NCI-H1105 (cell line): ENCODE data around the gene FOXA2.
"Not testable (repeated sequence)": the region's sequence is repeated elsewhere in the genome, so short reads cannot be mapped to it uniquely, and the experiment has no call there.

Experiments
- DNase-seq: peaks from one replicate; lab custom pipeline; 2025; lab: John Stamatoyannopoulos, UW

The FOXA2 gene

DNA sequence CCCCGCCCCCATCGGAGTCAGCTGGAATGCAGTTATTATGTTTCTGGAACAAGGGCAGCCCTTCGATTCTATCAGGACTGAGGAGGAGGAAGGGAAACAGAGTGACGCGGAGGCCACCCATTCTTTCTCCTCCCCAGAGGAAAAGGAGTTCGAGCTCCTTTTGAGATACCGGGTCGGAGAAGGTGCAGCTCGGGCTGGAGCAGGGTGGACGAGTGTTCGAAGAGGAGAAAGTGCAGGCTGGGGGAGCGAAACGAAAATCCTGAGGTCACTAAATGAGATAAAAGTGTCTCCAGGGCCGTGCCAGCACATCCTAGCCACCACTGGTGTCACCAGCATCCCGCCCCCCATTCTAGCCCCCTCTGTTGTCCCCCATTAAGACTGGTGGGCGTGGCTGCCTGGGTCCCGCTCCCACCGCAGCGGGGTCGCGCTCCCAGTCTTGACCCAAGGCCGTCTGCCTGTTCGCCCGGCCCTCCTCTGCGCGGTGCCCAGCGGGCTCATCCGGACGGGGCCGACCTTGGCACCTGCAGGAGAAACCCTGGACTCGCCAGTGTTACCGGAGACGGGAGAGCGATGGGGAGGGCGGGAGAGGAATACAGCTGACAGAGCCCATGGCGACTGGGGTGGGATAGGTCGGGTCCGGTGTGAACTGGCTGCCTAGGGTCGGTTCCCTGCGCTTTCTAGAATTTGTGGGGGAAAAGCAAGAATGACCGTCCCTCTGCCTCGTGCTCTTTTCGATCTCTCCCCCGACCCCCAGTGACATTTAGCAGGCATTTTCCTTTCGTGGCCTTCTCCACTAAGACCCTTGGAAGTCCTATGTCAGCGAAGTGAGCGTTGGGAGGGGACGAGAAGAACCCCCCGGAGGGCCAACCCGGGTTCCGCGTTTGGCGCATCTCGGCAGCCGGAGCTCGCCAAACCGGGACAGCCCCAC is 16.2 kb downstream of the FOXA2 start:
- no peak for DNase-seq

DNA sequence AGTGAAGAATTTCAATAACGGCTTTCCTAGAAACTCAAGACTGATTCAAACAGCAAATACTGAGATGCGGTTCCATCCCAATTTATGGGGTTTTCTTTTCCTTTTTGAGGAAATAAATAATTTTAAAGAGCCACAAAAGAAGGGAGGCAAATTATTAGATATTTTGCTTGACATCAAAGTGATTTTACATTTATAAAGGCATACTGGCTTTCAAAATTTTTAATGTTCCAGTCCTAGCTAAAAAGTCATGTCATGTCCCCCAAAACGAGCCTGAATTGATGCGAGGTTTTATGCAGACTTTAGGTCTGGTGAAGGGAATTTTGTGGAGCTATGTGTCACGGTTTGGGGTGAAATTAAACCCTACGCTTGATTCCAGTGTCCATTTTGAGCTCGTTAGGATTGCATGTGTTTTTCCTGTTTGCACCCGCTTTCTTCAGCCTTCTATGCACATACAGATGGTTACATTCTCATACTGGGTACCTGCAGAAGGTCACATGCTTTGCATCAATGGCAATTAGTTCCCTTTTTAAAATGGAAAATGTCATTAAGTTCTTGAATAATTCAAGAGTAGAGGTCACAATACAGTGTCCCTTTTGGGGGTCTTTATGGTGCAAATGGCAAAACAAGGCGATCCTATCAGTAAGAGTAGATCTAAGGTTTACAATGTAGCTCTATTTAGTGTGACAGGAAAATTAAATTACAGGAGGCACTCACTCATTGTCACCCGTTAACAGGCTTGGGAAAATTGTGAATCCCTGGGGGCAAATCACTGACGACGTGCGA is 17.3 kb downstream of the FOXA2 start:
- no peak for DNase-seq

DNA sequence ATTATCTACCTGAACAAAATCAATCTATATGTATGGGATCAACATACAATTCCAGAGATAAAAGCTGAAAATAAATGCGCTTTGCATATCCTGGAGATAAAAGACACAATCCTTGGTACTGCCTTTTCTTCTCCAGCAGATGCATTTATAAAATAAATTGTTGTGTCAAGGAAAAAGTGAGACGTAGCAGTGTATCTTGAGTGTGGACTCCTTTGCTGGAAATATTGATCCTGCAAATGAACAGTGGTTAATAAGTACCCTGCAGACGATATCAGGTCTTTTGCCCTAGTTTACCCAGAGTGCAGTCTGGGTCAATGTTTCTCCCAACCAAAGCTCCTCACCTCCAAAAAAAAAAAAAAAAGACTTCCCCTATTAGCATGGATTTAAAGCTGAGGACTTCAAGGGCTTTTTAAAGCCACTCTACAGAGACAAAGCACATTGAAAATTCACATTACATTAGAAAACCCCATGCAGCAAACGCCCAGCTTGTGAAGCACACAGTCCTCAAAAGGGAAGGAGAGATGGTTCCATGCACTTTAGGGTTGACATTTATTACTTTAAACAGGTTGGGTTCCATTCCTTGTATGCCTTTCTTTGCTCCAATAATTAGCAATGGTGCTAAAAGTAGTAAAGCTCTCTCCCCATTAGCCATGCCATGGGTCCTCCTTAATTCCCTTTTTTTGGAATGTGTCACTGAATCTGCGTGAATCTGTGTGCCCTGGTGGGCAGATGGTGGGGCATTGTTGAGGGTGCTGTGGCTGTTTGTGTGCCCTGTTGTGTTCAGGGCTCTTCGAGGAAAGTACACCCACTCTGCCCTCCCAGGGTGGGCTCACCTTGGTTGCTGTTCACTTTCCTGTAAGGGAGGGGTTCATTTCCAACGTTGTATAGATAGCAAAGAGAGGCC is 21.1 kb downstream of the FOXA2 start:
- no peak for DNase-seq

DNA sequence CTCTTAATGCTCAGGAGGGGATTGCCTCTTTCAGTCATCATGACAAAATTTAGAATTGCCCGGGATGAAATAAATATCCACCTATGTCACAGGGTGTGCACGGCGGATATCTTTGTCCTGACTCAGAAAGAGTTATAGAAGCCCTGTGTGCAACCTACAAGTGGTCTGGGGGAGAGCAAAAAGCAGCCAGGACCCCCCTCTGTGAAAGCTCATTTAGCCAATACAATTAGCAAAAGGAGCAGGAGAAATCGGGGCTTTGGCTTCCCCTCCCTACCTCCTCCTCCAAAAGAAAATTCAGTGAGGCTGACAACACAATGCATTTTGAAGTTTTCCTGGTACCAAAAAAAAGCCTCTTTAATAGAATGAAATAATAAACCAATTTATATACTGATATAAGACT is 21.8 kb downstream of the FOXA2 start:
- DNase-seq = no peak

DNA sequence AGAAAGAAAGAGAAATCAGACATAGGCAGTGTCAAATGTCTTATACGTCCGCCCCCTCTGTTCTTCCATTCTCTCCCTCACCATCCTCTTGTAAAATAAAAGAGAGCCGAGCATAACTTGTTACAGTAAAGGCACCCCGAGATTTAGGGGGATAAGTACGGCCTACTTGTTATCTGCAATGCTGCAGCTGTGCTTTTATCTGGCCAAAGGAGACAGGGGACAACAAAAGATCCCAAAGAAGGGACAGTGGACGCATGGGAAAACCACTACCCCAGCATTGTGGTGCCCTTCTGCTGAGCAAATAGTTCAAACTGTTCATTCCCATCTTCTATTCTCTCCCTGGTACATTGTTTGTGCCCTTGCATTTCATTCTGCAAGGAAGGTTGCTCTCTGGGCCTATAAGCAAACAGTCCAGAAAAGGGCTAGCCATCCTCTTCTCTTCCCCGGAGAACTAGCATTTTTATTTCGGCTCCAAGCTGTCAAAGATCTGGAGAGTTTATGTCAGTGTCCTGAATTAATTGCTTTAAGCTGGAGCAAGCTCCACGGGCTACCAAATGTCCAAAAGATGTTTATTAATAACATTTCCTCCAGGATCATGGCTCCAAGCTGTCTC is 22.3 kb downstream of the FOXA2 start:
- no peak for DNase-seq

DNA sequence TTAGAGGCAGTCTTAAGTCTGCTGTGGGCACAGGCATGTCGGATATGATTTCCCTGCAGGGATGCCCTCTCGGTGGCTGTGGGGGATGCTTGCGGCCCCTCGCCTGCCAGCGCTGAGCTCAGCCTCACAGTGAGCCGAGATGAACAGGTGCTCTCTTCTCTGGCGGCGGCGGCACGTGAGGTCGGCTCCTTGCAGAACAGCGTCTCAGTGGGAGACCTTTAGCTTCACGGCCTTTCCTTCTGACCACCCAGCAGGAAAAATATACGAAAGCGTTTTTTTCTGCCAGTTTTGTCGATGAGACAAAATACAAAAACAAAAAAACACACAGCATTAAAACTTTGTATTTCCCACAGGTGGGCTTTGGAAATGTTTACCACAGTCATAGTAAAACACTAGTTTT is 23.6 kb downstream of the FOXA2 start:
- DNase-seq = no peak

DNA sequence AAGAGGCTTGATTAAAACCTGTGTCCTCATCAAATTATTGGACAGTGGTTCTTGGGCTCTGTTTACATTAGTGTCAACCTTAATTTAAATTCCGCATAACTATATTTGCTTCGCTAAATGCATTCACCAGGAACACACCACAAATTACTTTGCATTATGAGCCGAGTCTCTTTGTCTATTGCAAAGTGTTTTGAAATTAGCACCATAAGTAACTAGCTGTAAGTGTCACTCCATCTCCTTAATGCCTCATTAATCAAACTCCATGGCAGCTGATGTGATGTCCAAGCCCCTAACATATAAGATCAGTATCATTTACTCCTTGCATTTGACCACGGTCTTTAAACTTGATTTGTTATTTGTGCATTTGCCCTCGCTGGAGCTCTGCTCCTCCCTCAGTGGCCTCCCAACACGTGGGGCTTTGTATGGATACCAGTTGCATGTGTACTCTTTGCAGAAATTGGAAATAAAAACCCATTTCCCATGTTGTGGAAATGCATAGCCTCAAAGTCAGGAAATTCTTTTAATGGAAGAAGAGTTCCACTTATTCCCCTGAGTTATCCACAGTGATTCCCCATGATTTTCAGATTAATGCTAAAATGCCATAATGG is 24.6 kb downstream of the FOXA2 start:
- DNase-seq = no peak

DNA sequence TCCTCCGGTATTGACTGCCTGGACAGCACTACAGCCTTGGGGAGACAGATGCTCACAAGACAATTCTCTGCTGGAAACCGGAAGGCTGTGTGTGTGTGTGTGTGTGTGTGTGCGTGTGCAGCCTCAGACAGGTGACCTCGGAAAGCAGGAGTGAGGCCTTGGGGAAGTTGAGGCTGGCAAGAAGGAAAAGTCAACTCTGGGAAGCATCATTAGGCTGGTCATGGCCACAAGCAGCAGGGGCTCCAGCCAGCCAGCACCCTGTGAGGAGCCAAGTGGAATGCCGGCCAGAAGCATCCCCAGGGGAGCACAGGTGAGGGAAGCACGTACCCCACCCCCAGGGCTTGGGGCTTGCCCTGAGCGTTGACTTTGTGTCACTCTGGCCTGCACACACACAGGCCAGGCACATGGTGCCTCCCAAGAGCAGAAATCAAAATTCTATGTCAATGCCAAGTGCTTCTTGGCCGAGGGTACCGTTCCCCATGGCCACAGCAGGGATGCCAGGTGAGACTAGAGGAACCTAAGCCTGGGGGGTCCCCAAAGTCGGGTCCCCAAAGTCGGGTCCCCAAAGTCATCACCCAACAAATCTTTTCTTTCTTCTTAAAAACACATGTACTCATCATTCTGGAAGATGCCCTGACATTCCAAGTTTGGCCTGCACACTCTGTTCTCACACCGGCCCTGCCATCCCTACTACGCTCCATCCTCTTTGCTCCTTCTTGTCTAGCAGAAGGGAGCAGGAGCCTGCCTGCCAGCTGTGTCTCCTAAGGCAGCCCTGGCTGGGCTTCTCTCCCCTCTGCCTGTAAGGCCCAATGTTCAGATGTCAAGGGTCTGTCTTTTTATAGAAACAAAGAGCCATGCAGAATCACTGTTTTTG is 26.7 kb downstream of the FOXA2 start:
- DNase-seq = no peak

DNA sequence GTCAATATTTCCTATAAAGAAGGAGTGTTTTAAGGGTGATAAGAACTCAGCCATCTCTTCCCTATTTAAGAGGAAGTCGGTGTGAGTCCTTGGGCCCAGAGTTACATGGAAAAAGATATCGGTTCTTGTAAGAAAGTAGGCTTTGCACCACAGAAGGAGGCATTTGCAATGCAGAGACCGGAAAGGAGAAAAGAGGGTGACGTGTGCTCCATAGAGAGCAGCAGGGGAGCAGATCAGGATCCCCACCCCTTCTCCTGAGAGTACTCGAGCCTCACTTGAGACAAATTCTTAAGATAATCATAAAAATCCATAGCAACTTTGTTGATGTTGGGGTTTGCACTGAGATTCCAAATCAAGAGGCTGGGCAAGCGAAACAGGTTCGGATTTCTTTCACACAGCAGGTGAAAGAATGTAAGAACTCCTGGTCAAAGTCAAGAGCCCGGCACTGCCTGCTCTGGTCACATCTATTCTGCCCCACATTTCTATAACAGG is 27.8 kb downstream of the FOXA2 start:
- no peak for DNase-seq

DNA sequence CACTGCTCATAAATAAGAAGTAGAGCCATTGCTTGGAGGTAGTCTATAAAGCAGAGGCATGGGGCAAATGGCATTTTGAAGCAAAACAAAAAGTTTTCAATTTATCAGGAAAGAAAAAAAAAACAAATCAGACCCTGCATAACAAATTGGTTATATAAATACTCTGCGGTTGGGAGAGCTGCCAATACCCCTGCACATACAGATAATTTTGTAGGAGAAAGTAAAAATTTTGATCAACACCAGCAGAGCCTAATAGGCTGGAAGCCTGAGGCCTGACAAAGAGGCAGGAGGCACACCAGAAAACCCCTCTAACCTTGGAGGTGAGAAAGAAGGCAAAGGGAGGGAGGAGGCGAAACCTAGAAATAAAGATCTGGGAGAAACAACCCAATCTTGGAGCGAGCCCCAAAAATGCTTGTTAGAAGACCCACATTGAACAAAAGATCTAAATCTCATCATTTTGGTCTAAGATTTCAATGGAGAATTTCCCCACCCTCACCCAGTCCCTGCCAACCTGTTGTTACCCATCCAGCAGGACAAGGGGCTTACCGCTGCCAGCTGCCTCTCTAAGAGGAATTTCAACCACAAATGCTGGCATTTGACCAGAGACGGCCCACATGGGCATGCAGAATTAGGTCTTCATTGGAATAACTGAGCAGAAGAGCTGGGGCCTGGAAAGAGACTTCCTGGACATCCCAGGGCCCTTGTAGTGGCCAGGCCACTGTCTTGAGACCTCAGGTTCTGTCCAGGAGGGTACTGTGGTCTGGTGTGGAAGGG is 28.4 kb downstream of the FOXA2 start:
- no peak for DNase-seq

DNA sequence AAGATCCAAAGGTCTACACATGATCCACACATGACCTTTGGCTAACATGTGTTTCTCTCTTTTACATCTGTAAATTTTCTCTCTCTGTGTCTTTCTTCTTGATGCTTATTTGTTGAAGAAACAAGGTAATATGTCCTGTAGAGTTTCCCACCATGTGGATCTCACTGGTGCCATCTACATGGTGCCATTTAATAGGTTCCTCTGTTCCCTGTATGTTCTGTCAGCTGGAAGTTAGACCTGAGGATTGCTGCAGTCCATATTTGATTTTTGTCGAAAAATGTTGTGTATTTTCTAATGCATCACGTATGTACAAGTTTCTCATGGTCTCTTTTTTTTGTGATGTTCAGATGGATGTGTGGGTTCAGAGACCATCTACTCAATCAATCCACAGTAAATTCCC is 30.0 kb downstream of the FOXA2 start:
- DNase-seq = no peak

DNA sequence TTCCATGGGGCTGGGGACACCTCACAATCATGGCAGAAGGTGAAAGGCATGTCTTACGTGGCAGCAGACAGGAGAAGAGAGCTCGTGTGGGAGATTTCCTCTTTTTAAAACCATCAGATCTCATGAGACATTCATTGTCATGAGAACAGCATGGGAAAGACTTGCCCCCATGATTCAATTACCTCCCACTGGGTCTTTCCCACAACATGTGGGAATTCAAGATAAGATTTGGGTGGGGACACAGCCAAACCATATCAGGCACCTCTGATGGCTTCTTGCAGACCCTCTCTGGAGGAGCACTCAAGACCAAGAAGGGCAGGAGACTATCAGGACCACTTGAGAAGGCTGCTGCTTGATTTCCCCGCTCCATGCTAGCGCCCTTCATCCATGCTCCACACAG is 33.9 kb downstream of the FOXA2 start:
- not testable (repeated sequence) for DNase-seq

DNA sequence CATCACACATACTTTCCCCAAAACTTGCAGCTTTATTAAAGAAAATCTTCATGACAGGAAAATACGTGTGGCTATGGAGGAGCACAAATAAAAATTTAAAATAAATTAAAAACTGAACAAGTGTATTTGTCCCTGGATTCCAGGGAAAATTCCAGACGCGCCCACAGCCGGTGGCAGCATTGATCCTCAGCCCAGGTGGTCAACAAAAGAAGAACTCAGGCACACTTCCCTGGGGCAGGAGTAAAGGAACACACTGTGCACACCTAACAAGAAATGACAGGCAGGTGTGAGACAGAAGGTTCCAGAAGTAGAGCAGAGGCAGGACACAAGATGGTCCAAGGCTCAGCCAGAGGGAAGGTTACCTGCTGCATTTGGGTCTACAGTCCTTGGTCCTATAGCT is 36.3 kb downstream of the FOXA2 start:
- no peak for DNase-seq

DNA sequence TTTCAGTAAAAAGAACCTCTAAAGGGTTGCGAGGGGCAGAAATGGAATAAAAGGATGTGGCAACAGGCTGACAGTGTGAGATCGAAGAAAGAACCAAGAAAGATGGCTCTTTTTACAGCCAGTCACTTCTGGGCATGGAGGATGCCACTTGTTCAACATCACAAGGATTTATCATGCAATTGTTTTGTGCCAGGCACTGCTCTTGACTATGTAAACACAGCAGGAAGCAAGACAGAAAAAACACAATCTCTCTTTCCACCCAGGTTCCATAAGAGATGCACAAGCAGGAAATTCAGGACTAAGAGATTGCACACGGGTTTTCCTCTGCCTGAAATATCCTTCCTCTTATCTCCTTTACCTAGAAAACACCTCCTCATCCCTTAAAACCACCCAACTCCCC is 38.0 kb downstream of the FOXA2 start:
- DNase-seq = no peak

DNA sequence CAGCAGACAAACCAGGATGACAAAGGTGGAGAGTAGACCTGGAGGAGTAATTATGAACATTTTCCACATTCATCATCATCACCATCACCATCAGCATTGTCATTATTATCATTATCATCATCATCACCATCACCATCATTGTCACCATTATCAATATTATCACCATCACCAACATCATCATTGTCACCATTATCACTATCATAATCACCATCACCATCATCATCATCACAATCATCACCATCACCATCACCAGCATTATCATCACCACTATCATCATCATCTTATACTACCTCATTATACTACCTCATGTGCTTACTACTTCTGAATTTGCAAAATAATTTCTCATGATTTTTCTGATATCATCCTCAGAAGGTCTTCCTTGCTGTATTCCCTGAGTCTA is 39.3 kb downstream of the FOXA2 start:
- DNase-seq = no peak

DNA sequence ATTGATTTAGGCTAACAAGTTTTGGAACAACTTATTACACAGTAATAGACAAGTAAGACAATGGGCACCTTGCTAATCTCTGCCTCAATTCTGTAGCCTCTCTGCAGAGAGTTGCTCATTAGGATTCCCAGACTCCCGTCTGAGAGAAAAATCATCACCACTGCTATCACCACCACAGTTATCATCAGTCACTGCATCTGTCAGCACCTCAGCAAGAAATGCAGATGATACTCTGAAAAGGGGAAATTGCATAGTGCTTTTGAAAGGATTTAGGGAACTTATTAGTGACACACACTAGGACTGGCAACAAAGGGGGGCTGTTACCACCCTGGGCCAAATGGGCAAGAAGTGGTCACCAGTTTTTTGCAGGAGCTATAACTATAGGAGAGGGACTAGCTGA is 39.9 kb downstream of the FOXA2 start:
- DNase-seq = no peak

DNA sequence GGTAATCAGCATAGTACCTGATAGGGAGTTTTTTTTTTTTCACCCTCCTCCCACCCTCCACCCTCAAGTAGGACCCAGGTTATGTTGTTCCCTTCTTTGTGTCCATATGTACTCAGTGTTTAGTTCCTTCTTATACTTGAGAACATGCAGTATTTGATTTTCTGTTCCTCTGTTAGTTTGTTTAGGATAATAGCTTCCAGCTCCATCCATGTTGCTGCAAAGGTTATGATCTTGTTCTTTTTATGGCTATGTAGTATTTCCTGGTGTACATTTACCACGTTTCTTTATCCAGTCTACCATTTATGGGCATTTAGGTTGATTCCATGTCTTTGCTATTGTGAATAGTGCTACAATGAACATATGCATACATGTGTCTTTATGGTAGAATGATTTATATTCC is 41.9 kb downstream of the FOXA2 start:
- no peak for DNase-seq

DNA sequence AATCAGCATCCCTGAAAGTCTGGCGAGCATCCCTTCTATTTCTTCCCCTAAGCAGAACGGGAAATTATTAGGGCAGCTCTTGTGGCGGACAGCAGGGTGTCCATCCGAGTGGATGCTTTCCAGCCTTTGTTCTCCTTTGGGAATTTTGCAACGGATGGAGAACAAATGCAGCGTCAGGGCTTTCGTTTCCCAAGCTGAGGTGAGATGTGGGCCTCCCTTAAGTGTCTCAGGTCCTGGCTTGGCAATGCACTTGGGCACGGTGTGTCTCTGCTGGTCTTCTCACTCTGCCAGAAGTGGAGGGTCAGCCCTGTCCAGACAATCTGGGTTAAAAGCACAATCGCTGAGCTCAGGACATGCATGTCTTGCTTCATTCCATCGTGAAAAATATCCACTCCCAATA is 43.5 kb downstream of the FOXA2 start:
- DNase-seq = no peak

DNA sequence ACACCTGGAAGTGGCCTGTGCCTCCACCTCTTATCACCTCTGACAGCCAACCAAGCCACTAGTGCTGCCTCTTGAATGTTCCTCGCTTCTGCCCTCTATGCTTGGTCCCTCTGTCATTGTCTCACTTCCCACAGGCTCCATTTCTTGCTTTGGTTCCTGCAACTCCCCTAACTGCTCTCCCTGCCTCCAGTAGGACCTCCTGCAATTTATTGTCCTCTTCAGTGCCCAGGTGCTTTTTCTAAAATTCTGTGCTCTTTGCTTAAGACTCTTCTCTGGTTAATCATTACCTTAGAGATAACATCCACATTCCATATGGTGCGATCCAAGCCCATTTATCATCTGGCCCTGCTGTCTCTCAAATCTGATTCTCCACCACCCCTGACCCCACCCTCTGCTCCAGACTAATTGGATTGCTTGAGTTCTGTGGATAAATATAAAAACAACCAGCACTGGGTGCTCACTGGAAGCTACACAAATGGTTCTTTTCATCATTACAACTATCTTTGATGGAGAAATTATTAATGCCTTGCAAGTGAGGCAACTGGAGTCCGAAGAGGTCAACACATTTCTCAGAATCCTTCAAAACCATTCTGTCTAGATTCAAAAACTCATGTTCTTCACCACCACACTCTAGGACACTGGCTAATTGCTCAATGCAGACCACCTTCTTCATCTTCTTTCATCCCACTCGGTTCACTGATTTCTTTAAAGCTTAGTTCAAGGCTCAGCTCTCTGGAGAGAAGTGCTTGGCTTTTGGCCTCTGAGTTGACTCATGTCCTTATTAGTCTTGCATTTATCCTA is 47.2 kb downstream of the FOXA2 start:
- DNase-seq = no peak
